GM19397 (cell line): ENCODE measurements around the gene DDX41.
"Not testable (repeated sequence)": the region's sequence is repeated elsewhere in the genome, so short reads cannot be mapped to it uniquely, and the experiment has no call there.

Experiments
- ATAC-seq: cut with Tn5 transposase; IDR thresholded peaks from one replicate; pipeline ENCODE4 v1.9.1; 2021; ENCODE audit warnings: mild to moderate bottlenecking, moderate library complexity; ENCODE audit not compliant: unreplicated experiment

DDX41 gene

DNA sequence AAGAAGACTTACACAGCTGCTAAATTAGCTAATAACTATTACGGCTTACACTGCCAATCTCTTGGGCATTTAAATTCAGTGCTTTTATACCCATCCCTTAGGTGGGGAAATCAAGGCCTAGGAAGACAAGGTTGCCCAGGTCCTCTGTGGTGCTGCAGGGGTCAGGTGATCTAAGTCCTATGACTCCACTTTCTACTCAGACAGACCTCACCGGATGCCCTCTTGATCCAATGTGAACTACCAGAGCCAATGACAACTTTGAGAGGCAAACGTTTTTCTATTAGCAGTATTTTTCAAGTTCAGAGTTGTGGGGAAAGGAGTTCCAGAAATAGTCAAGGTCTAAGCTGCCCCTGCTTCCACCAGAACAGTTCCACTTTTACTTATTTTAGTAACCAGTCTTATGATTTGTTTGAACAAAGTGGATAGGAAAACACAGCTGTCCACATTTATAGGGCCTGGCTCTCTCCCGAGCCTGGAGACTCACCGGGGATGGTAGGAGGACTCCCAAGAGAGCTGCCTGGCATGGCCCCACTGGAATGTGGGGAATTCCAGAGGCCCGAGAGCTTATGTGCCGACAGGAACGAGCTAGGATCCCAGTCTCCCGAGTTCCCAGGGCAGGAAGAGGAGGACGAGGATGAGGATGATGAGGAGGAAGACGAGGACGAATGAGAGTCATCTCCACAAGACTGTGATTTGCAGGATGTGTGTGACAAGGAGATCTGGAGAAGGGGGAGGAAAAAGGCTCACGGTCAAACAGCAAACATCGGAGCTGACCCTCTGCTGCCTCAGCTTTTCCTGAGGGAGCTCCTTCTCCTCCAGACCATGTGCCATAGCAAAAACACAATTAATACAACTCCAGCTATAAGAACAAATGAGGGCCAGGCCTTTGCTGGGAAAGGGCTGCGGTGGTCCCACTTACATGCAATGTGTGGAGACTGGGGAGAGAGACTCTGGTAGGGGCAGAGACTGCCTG, 20.9 kb upstream of the DDX41 start:
- ATAC-seq = no peak

DNA sequence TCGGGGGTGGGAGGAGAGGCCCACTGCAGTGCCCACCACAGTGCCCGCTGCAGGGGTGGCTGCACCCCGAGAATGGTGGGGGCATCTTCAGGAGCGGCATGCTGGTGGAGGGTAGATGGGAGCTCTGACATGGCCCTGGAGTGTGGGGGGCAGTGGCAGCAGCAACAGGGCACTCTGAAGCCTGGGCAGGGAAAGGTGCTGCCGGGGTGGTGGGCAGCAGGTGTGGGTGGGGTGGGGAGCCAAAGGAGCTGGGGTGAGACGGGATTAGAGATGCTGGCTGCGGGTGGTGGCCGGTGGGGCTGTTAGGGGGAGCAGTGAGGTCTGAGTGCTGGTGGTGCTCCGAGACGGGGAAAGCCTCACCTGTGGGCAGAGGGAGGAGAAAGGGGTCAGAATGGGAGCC, 19.6 kb upstream of the DDX41 start:
- no peak for ATAC-seq

- no peak for ATAC-seq
These were observed 18.4 kb upstream of the DDX41 start for GRCh38 chr5:177535125-177535524.

- not testable (repeated sequence) for ATAC-seq
These were observed 17.7 kb upstream of the DDX41 start for GRCh38 chr5:177534433-177534832.

GRCh38 chr5:177531209-177531940, 14.6 kb upstream of the DDX41 start:
- no peak for ATAC-seq

GRCh38 chr5:177530638-177531037, 13.9 kb upstream of the DDX41 start:
- ATAC-seq = no peak

DNA sequence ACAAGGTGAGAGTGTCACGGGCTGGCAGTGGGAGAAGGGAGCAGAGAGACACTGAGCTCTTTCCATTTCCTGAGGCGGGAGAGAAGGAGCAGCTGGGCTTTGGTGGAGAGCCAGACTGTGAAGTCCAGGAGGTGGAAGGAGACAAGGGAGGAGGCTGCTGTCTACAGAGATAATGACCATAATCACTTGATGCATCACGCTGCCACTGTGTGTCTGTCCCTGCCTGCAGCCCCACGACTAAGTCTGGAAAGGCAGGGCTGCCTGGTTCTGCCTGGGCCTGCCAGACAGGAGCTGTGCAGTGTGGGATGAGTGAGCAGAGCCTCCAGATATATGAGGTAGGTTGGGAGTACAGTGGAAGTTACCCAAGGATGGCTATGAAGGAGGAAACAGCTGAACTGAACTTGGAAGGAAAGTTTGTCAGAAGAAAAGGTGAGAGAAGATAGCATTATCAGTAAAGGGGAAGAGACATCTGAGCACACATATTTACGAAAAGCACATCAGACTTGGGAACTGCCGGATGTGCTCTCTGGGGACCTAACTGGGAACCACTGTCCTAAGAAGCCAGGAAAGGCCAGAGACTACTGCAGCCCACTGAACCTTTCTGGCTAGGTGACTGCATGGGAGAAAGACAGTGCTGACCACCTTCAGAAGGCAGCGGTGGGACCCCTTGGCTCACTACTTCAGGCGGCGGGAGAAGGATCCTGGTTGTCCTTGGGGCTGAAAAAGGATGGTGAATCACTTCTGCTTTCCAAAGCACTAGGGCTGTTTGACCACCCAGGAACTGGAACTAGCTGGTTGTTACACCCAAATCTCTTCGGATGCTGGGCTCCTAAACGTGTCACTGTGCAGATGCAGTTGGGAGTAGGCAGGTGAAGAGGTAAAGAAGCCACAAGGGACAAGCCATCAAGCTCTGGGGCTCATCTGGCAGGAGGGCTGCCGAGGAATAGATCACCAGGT, 12.8 kb upstream of the DDX41 start:
- no peak for ATAC-seq

- no peak for ATAC-seq
These were observed 11.9 kb upstream of the DDX41 start for GRCh38 chr5:177528631-177529030.

DNA sequence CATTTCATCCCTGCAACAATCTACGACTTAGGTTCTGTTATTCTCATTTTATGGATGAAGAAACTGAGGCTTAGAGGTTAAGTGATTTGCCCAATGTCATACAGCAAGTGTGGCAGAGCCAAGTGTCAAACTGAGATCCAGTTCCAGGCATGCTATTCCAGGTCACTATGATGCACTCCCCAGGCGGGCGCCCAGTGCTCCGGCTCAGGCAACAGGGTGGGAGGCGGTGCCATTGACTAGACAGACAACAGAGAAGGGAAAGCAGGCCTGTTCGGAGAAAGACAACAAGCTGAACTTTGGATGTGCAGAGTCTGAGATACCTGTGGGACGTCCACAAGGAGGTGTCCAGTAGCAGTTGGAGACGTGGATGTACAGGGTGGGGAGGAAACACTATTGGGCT, 10.8 kb upstream of the DDX41 start:
- ATAC-seq = no peak

DNA sequence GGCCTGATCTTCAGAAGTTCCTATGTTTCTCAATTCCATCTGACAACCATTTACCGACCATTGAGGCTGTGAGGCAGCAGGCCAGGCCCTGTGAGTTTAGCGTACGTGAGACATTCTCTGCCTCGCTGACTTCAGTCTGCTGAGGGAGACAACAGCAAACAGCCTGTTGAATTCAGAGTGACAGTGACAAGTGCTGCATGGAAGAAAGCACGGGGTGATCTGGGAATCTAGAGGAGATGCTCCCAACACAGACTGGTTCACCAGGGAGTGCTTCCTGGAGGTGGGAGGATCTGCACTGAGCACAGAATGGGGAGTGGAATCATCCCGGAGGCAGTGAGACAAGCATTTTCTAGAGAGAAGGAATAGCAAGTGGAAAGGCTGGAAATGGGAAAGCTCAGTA, 10.0 kb upstream of the DDX41 start:
- no peak for ATAC-seq

DNA sequence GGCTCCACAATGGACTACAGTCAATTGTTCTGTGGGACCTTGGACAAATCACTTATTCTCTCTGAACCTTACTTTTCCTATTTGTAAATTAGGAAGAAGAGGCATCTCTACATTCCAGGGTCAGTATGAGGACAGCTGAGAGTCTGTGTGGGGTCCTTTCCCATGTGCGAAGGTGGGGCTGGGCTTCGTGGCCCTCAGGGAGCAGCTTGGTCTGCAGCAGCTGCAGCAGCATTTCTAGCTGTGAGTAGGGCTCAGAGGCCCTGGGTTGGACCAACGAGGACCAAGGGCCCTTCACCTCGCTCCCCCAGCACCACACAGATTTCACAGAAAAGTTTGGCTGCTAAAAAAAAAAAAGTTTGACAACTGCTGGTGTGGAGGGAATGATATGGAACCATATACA, 9.4 kb upstream of the DDX41 start:
- no peak for ATAC-seq

GRCh38 chr5:177524941-177525655, 8.3 kb upstream of the DDX41 start:
- ATAC-seq = no peak

DNA sequence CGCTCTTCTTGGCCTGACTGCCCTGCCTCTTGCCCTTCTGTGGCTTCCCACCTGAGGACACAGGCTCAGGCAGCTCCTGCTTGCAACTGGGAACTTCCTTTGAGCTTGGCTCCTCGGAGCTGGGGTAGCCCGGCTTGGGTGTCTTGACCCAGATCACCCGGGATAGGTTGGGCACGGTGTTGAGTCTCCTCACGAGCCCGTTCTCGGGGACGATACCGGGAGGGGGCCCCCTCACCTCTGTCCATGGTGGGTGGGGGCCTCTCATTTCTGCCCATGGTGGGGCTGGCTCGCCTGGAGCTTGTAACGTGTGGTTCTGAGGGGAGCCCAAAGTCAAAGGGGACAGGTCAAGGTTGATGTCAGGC, 7.8 kb upstream of the DDX41 start:
- no peak for ATAC-seq

DNA sequence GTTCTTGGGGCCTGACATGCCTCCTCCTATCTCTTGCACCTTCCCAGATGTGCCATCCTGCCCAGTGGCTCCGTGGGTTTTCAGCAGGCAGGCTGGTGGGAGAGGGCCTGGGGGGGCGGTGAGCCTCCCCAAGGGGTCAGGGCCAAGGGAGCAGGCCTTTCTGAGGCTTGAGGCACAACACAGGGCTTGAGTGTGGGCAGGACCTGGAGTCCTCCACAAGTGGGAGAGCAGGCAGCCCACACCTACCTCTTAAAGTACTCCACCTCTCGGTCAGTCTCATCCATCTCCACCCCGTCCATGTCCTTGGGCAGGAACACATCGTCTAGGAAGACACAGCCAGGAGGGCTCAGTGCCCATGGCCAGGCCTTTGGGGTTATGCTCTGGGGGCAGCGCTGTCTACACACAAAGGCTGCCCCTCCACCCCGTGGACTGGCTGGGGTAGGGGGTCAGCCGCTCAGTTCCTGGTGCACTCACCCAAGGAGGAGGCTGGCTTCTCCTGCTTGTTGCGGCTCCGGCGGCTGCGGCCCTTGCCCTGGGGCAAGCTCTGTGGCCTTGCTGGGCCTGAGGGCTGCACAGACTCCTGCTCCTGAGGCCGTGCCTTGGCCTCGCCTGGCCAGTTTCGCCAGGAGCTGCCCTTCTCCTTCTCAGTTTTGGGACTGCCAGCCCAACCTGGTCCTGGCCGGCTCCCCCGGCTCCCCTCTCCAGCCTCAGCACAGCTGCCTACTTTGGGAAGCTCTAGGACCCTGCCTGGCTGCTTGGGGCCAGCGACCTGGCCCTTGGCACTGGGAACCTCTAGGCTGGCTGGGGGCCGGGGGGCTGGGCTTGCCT, 7.2 kb upstream of the DDX41 start:
- no peak for ATAC-seq

DNA sequence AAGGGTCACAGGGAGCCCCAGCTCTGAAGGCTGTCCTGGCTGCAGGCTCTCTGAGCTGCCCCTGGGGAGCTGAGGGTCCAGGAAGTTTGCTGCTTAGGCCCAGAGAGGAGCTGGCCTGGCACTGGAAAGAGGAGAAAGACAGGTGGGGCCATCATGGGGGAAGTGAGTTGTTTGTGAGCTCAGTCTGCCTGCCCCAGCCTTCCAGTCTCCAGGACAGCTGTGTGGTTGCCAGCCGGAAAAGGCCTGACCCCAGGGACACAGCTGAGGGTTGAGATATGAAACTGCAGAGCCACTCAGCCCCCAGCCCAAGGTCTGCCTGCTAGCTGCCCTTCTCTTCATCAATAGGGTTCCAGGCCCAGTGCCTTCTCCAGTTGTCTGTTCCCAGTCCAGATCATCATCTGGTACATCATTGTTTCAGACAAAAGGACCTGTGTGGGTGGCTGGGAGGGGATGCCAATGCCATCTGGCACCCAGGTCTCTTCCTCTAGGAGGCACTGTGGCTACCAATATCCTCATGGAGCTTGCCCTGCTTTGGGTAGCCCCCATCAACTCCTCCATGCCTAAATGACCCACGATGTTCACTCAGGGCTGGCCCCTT, 4.3 kb upstream of the DDX41 start:
- no peak for ATAC-seq

GRCh38 chr5:177520271-177520670, 3.5 kb upstream of the DDX41 start:
- no peak for ATAC-seq

GRCh38 chr5:177519463-177520235, 2.9 kb upstream of the DDX41 start:
- ATAC-seq = no peak

DNA sequence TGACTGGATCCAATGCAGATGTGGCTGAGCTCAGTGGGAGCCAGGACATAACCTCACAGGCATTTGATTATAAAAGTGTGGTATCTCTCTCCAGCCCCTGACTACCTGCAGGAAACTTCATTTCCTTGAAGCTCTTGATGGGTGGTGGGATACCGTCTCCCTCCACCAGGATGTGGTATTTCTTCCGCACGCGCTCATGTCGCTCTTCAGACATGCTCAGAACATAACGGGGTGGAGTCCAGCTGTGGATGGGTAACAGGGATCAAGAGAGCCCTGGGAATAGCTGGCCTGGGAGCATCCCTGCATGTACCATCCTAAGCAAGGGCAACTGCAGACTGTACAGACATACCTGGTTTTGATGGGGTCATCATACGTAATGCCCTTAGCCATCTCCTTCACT, 1.2 kb downstream of the DDX41 start:
- no peak for ATAC-seq
